ENCODE measurements around the gene KCNJ10.

KCNJ10 gene

GRCh38 chr1:159958719-159959380, 111.1 kb downstream of the KCNJ10 start:
- no peak overlapping the region for H3K27ac Mint-ChIP-seq
- no peak overlapping the region for H3K4me3 Mint-ChIP-seq
- H3K9me3 Mint-ChIP-seq = no peaks in the 10 kb centered on the region
- H3K27me3 Mint-ChIP-seq (ENCODE audit: low read depth) = peaks cover 26% of the 10 kb centered on the region
- no peaks in the 10 kb centered on the region for H3K36me3 Mint-ChIP-seq (ENCODE audit: low read depth)
- H3K4me1 Mint-ChIP-seq (ENCODE audit: low read depth) = peaks cover 3% of the 10 kb centered on the region

- no peaks in the 10 kb centered on the region for H3K36me3 Mint-ChIP-seq (ENCODE audit: low read depth)
- H3K27ac Mint-ChIP-seq = no peak overlapping the region
- H3K9me3 Mint-ChIP-seq = no peaks in the 10 kb centered on the region
- H3K4me1 Mint-ChIP-seq (ENCODE audit: low read depth) = peaks cover 3% of the 10 kb centered on the region
- H3K4me3 Mint-ChIP-seq = no peak overlapping the region
- peaks cover 33% of the 10 kb centered on the region for H3K27me3 Mint-ChIP-seq (ENCODE audit: low read depth)
These were observed 112.1 kb downstream of the KCNJ10 start for GRCh38 chr1:159957824-159958268.

GRCh38 chr1:159955456-159955855, 114.5 kb downstream of the KCNJ10 start:
- Mint-ChIP-seq H3K27ac (no peak overlapping the region), H3K36me3 (ENCODE audit: low read depth) (no peaks in the 10 kb centered on the region), H3K9me3 (no peaks in the 10 kb centered on the region), H3K4me1 (ENCODE audit: low read depth) (peaks cover 4% of the 10 kb centered on the region), H3K4me3 (no peak overlapping the region), H3K27me3 (ENCODE audit: low read depth) (peaks cover 49% of the 10 kb centered on the region)

- H3K4me3 Mint-ChIP-seq = no peak within 1 kb of the TSS
- H3K27me3 Mint-ChIP-seq (ENCODE audit: low read depth) = peaks cover 63% of the 10 kb centered on the region
- no peaks in the 10 kb centered on the region for H3K36me3 Mint-ChIP-seq (ENCODE audit: low read depth)
- H3K9me3 Mint-ChIP-seq = no peaks in the 10 kb centered on the region
- no peak within 1 kb of the TSS for H3K27ac Mint-ChIP-seq
- H3K4me1 Mint-ChIP-seq (ENCODE audit: low read depth) = peaks cover 2% of the 10 kb centered on the region
These were observed 116.1 kb downstream of the KCNJ10 start, which contains the start of gene SLAMF9 for GRCh38 chr1:159953536-159954515. Gene SLAMF9, minus strand, starts transcription at chr1:159954237. Its CDS starts 100 bp downstream, at chr1:159954137.

GRCh38 chr1:159952932-159953331, 117.0 kb downstream of the KCNJ10 start:
- no peak overlapping the region for H3K4me3 Mint-ChIP-seq
- H3K36me3 Mint-ChIP-seq (ENCODE audit: low read depth) = no peaks in the 10 kb centered on the region
- H3K27me3 Mint-ChIP-seq (ENCODE audit: low read depth) = peaks cover 69% of the 10 kb centered on the region
- H3K27ac Mint-ChIP-seq = no peak overlapping the region
- H3K4me1 Mint-ChIP-seq (ENCODE audit: low read depth) = peaks cover 2% of the 10 kb centered on the region
- no peaks in the 10 kb centered on the region for H3K9me3 Mint-ChIP-seq

GRCh38 chr1:159951551-159951950, 118.4 kb downstream of the KCNJ10 start:
- Mint-ChIP-seq H3K27ac (no peak overlapping the region), H3K27me3 (ENCODE audit: low read depth) (peaks cover 80% of the 10 kb centered on the region)

GRCh38 chr1:159951016-159951415, 118.9 kb downstream of the KCNJ10 start:
- no peak overlapping the region for H3K4me3 Mint-ChIP-seq
- H3K4me1 Mint-ChIP-seq (ENCODE audit: low read depth) = peaks cover 2% of the 10 kb centered on the region
- H3K27ac Mint-ChIP-seq = no peak overlapping the region
- no peaks in the 10 kb centered on the region for H3K9me3 Mint-ChIP-seq
- H3K36me3 Mint-ChIP-seq (ENCODE audit: low read depth) = no peaks in the 10 kb centered on the region
- peaks cover 82% of the 10 kb centered on the region for H3K27me3 Mint-ChIP-seq (ENCODE audit: low read depth)

More at GRCh38 chr1:159951551-159951950, 118.4 kb downstream of the KCNJ10 start:
- Mint-ChIP-seq H3K9me3 (no peaks in the 10 kb centered on the region), H3K4me1 (ENCODE audit: low read depth) (peaks cover 2% of the 10 kb centered on the region), H3K4me3 (no peak overlapping the region), H3K36me3 (ENCODE audit: low read depth) (no peaks in the 10 kb centered on the region)

- no peak overlapping the region for H3K4me3 Mint-ChIP-seq
- H3K27me3 Mint-ChIP-seq (ENCODE audit: low read depth) = peaks cover 84% of the 10 kb centered on the region
- no peak overlapping the region for H3K27ac Mint-ChIP-seq
- no peaks in the 10 kb centered on the region for H3K9me3 Mint-ChIP-seq
- H3K36me3 Mint-ChIP-seq (ENCODE audit: low read depth) = no peaks in the 10 kb centered on the region
- peaks cover 5% of the 10 kb centered on the region for H3K4me1 Mint-ChIP-seq (ENCODE audit: low read depth)
These were observed 120.0 kb downstream of the KCNJ10 start for GRCh38 chr1:159949981-159950381.

- Mint-ChIP-seq H3K27ac (no peak overlapping the region), H3K27me3 (ENCODE audit: low read depth) (peaks cover 87% of the 10 kb centered on the region), H3K4me3 (no peak overlapping the region), H3K4me1 (ENCODE audit: low read depth) (peaks cover 5% of the 10 kb centered on the region), H3K9me3 (no peaks in the 10 kb centered on the region), H3K36me3 (ENCODE audit: low read depth) (no peaks in the 10 kb centered on the region)
These were observed 120.8 kb downstream of the KCNJ10 start for GRCh38 chr1:159949123-159949522.

All from T-helper 1 cell treated with Interleukin-12 subunit alpha and Interleukin-12 subunit beta and Interleukin-4 antibody, amounts not matched to agents 30 μg/mL and 1 μg/mL, for 36 hours (primary cell).